Measurements from ENCODE around the gene KBTBD3.

- TF ChIP-seq CTCF (IDR thresholded peaks at IDR 0.05; ENCODE audit: insufficient read depth, low read length, poor library complexity, severe bottlenecking) (no peak), EZH2phosphoT487 (conservative IDR thresholded peaks at IDR 0.05; ENCODE audit: low read length) (no peak)
Measured at GRCh38 chr11:106022795-106023275, 54.3 kb downstream of the KBTBD3 start.
